Osteoblast (primary cell): ENCODE measurements around the gene HCFC1. TPM values are rescaled to one million over a fixed set of nuclear protein-coding genes. Genes with fewer than 3 reads are reported as not detected.

Experiments used
- DNase-seq: peaks from one replicate; pipeline ENCODE4 v3.0.0; 2011; ENCODE audit warnings: low spot score, mixed read lengths; ENCODE audit not compliant: insufficient read length; ENCODE audit errors: missing footprints
- H2AFZ ChIP-seq: 2 replicates; pipeline ENCODE4 v1.6.0; 2011; ENCODE audit warnings: mild to moderate bottlenecking, low read length
- H3K27ac ChIP-seq: 2 replicates; pipeline ENCODE4 v1.5.1; 2011; ENCODE audit warnings: mild to moderate bottlenecking, low read depth, low read length, moderate library complexity
- H3K27me3 ChIP-seq: 2 replicates; pipeline ENCODE4 v1.6.0; 2012; ENCODE audit warnings: mild to moderate bottlenecking, control low read depth, inconsistent platforms, low read length, moderate library complexity; ENCODE audit not compliant: insufficient read depth
- H3K36me3 ChIP-seq: 2 replicates; pipeline ENCODE4 v1.5.1; 2011; ENCODE audit warnings: mild to moderate bottlenecking, low read length, control low read depth, moderate library complexity; ENCODE audit not compliant: insufficient read depth
- H3K4me1 ChIP-seq: 2 replicates; pipeline ENCODE4 v1.5.1; 2011; ENCODE audit warnings: mild to moderate bottlenecking, low read length, control low read depth, moderate library complexity; ENCODE audit not compliant: insufficient read depth
- H3K4me2 ChIP-seq: 2 replicates; pipeline ENCODE4 v1.6.0; 2011; ENCODE audit warnings: mild to moderate bottlenecking, low read length; ENCODE audit not compliant: insufficient read depth
- H3K4me3 ChIP-seq: fragments of 200-600 bp; sonication (generic); 3 replicates; pipeline ENCODE4 v1.5.1; 2012; ENCODE audit warnings: mild to moderate bottlenecking, low read length, inconsistent platforms; ENCODE audit not compliant: insufficient read depth
- H3K79me2 ChIP-seq: 2 replicates; pipeline ENCODE4 v1.6.0; 2012; ENCODE audit warnings: mild to moderate bottlenecking, low read length, control low read depth, inconsistent platforms; ENCODE audit not compliant: insufficient read depth
- H3K9me3 ChIP-seq: 2 replicates; pipeline ENCODE4 v1.5.1; 2011; ENCODE audit warnings: low read depth, low read length, control low read depth
- H4K20me1 ChIP-seq: 2 replicates; pipeline ENCODE4 v1.6.0; 2012; ENCODE audit warnings: mild to moderate bottlenecking, low read length, control low read depth; ENCODE audit not compliant: insufficient read depth
- total RNA-seq: library from RNA; depleted of rRNA; stranded (reverse); fragments of >200 nt; gene quantifications from 2 replicates; pipeline ENCODE4 v1.2.3, GENCODE V29; 2012
- TF ChIP-seq, protein P1 (sequence below): IDR thresholded peaks from 2 replicates; pipeline ENCODE4 v1.5.1; 2011; ENCODE audit warnings: mild to moderate bottlenecking, low read depth, low read length, moderate library complexity; ENCODE audit errors: extremely low read depth

Gene HCFC1
- total RNA-seq, 1 donor: 24.6 TPM

DNA sequence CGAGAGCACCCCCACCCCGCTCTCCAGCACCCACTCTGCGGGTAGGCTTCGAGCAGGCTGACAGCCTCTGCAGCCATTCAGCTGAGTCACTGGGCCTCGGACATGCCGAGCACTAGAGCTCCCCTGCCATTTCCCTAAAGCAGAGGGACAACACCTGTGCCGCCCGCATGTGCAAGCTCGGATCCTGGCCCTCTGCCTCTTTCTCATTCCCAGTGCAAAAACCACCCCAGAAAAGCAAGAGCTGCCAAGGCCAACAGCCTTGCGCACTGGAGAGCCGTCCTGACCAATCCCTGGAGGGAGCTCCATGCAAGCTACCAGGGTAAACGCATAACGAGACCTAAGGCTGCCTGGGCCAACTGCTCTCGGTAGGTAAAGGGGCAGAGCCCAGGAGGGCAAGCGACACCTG lies 5.3 kb downstream of the HCFC1 start:
- no peak for DNase-seq
- Histone ChIP-seq H3K4me1 (peaks cover 34% of the 10 kb centered on the region), H3K36me3 (peaks cover 18% of the 10 kb centered on the region), H3K79me2 (peaks cover 83% of the 10 kb centered on the region), H2AFZ (no peak overlapping the region), H3K4me2 (peak overlapping the region; percentile 45), H4K20me1 (peaks cover 81% of the 10 kb centered on the region), H3K9me3 (no peaks in the 10 kb centered on the region), H3K4me3 (no peak overlapping the region), H3K27me3 (no peaks in the 10 kb centered on the region), H3K27ac (peak overlapping the region; percentile 60)
- TF ChIP-seq, protein P1, sequence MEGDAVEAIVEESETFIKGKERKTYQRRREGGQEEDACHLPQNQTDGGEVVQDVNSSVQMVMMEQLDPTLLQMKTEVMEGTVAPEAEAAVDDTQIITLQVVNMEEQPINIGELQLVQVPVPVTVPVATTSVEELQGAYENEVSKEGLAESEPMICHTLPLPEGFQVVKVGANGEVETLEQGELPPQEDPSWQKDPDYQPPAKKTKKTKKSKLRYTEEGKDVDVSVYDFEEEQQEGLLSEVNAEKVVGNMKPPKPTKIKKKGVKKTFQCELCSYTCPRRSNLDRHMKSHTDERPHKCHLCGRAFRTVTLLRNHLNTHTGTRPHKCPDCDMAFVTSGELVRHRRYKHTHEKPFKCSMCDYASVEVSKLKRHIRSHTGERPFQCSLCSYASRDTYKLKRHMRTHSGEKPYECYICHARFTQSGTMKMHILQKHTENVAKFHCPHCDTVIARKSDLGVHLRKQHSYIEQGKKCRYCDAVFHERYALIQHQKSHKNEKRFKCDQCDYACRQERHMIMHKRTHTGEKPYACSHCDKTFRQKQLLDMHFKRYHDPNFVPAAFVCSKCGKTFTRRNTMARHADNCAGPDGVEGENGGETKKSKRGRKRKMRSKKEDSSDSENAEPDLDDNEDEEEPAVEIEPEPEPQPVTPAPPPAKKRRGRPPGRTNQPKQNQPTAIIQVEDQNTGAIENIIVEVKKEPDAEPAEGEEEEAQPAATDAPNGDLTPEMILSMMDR: no peak

DNA sequence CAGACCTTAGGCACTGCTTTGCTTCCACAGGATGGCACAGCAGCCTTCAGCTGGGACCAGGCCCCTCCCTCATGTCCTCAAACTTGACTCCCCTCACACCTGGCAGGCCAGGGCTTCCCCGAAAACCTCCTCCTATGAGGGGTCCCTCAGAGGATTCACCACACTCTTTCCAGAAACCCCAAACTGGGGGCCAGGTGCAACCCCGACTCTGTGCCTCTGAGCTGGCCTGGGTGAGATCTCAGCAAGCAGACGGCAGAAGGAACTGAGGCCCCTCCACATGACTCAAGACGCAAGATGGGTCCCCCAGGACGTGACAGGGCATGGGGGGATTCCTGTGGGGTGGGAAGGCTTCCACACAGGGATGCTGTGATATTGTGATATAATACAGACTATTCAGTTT lies 6.2 kb downstream of the HCFC1 start:
- Histone ChIP-seq H3K27ac (no peak overlapping the region), H3K27me3 (no peaks in the 10 kb centered on the region), H2AFZ (no peak overlapping the region), H3K4me1 (peaks cover 34% of the 10 kb centered on the region), H3K79me2 (peaks cover 83% of the 10 kb centered on the region), H3K4me2 (no peak overlapping the region), H4K20me1 (peaks cover 77% of the 10 kb centered on the region), H3K9me3 (no peaks in the 10 kb centered on the region), H3K36me3 (peaks cover 22% of the 10 kb centered on the region), H3K4me3 (no peak overlapping the region)
- TF ChIP-seq, protein P1: no peak
- DNase-seq: no peak

DNA sequence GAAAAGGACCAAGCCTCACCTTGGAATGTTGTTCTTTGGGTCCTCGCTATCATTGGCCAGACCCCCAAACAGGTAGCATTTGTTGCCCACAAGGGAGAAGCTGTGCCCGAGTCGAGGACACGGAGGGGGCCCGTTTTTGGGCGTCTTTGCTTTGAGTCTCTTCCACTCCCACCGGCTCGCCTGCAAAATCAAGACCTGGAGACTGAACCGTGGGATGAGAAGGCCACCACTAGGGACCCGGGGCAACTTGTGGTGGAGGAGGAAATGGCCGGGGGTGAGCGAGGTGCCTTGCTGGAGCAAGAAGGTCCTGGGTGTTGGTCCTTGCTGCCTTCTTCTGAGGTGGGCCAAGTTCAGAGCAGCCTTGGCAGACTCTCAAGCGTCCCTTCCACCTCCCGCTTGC lies 7.5 kb downstream of the HCFC1 start:
- no peak for DNase-seq
- no peak overlapping the region for H3K27ac ChIP-seq
- no peak overlapping the region for H2AFZ ChIP-seq
- peaks cover 28% of the 10 kb centered on the region for H3K4me1 ChIP-seq
- H3K9me3 ChIP-seq: no peaks in the 10 kb centered on the region
- H3K36me3 ChIP-seq: peaks cover 27% of the 10 kb centered on the region
- TF ChIP-seq, protein P1: no peak
- no peak overlapping the region for H3K4me3 ChIP-seq
- peaks cover 75% of the 10 kb centered on the region for H3K79me2 ChIP-seq
- H3K4me2 ChIP-seq: no peak overlapping the region
- no peaks in the 10 kb centered on the region for H3K27me3 ChIP-seq
- peaks cover 71% of the 10 kb centered on the region for H4K20me1 ChIP-seq

DNA sequence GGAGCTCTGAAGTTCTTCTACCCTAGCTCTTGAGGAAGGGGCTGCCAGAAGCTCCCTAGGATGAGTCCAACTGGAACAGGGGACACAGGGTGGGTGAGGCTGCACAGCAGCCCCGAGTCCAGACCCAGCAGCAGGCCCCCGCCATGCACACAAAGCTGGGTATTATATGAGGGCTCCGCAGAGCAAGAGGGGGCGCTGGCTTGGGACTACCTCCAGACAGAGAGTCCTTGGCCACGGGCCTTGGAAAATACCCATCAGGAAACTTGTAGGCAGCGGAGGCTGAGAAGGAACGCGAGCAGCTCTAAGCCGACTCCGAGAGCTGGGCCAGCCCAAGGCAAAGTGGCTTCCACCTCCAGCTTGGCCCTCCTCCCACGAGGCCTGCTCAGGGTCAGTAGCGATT lies 8.1 kb downstream of the HCFC1 start:
- H2AFZ ChIP-seq: no peak overlapping the region
- H3K9me3 ChIP-seq: no peaks in the 10 kb centered on the region
- H3K36me3 ChIP-seq: peaks cover 33% of the 10 kb centered on the region
- peaks cover 70% of the 10 kb centered on the region for H3K79me2 ChIP-seq
- H3K27ac ChIP-seq: no peak overlapping the region
- H3K4me1 ChIP-seq: peaks cover 23% of the 10 kb centered on the region
- H3K27me3 ChIP-seq: no peaks in the 10 kb centered on the region
- TF ChIP-seq, protein P1: no peak
- H4K20me1 ChIP-seq: peaks cover 65% of the 10 kb centered on the region
- no peak overlapping the region for H3K4me2 ChIP-seq
- no peak for DNase-seq
- no peak overlapping the region for H3K4me3 ChIP-seq
